ENCODE results near the gene QRICH2. TPM values are rescaled to one million over a fixed set of nuclear protein-coding genes. Genes with fewer than 3 reads are reported as not detected.

The QRICH2 gene
- total and polyA plus RNA-seq, 7 donors: 0.69 to 5.0 (median 2.5) TPM

- intact Hi-C loops (cut with DNase I): no loop called here
- Histone ChIP-seq H3K27me3 (no peaks in the 10 kb centered on the region), H3K9me3 (no peaks in the 10 kb centered on the region), H3K4me3 (no peak overlapping the region), H3K4me1 (peaks cover 0 to 21% (median 6%) of the 10 kb centered on the region in 4 donors), H3K36me3 (no peaks in the 10 kb centered on the region), H3K27ac (peak overlapping the region in 1 of 4 donors; percentile 15)
- WGBS, 2 donors: 84 to 89% methylated on average over 23 of the region's 23 CpGs
- TF ChIP-seq EP300 (IDR thresholded peaks at IDR 0.05) (no peak), POLR2A (IDR thresholded peaks at IDR 0.05) (no peak), POLR2AphosphoS5 (IDR thresholded peaks at IDR 0.05) (no peak), CTCF (IDR thresholded peaks at IDR 0.05) (no peak)
- no peak for DNase-seq
These were observed 26.3 kb downstream of the QRICH2 start for GRCh38 chr17:76281573-76282371.

- intact Hi-C loops (cut with DNase I): no loop called here
- Histone ChIP-seq H3K27me3 (no peaks in the 10 kb centered on the region), H3K4me1 (peaks cover 0 to 21% (median 6%) of the 10 kb centered on the region in 4 donors), H3K27ac (no peak overlapping the region), H3K9me3 (no peaks in the 10 kb centered on the region), H3K4me3 (no peak overlapping the region), H3K36me3 (no peaks in the 10 kb centered on the region)
- WGBS, 2 donors: 95 to 96% methylated on average over 15 of the region's 15 CpGs
- no peak for TF ChIP-seq POLR2A (IDR thresholded peaks at IDR 0.05)
- TF ChIP-seq POLR2AphosphoS5 (IDR thresholded peaks at IDR 0.05): no peak
- no peak for TF ChIP-seq EP300 (IDR thresholded peaks at IDR 0.05)
- TF ChIP-seq CTCF (IDR thresholded peaks at IDR 0.05): no peak
- DNase-seq: no peak
These were observed 27.4 kb downstream of the QRICH2 start for GRCh38 chr17:76280650-76281049.

- TF ChIP-seq CTCF (IDR thresholded peaks at IDR 0.05) (peak in 1 of 4 experiments; percentile 9), EP300 (IDR thresholded peaks at IDR 0.05) (no peak)
- H3K36me3 ChIP-seq: no peaks in the 10 kb centered on the region
- no peaks in the 10 kb centered on the region for H3K9me3 ChIP-seq
- WGBS, 2 donors: 88% methylated on average over 15 of the region's 15 CpGs
- no peak for DNase-seq
- H3K27me3 ChIP-seq: no peaks in the 10 kb centered on the region
- peaks cover 0 to 21% (median 6%) of the 10 kb centered on the region in 4 donors for H3K4me1 ChIP-seq
- H3K27ac ChIP-seq: no peak overlapping the region
- intact Hi-C loops (cut with DNase I): loop anchor here (1.0 to 5.0 kb wide), 3 partner anchors 98 to 278 kb away; partner anchors contain the start of gene CDK3
- no peak overlapping the region for H3K4me3 ChIP-seq
These were observed 28.3 kb downstream of the QRICH2 start for GRCh38 chr17:76279742-76280287.

- H3K27ac ChIP-seq: no peak overlapping the region
- peaks cover 0 to 21% (median 6%) of the 10 kb centered on the region in 4 donors for H3K4me1 ChIP-seq
- no peaks in the 10 kb centered on the region for H3K27me3 ChIP-seq
- no peak for TF ChIP-seq EP300 (IDR thresholded peaks at IDR 0.05)
- TF ChIP-seq POLR2AphosphoS5 (IDR thresholded peaks at IDR 0.05): peak in 2 of 4 donors; percentile 20 to 40
- peak; percentile 93 to 98 (median 95) for TF ChIP-seq CTCF (IDR thresholded peaks at IDR 0.05)
- H3K4me3 ChIP-seq: no peak overlapping the region
- intact Hi-C loops (cut with DNase I): loop anchor here (1.0 to 5.0 kb wide), 3 partner anchors 97 to 277 kb away; partner anchors contain the start of gene CDK3
- 47 to 66% methylated on average over 28 of the region's 28 CpGs for WGBS, 2 donors
- H3K36me3 ChIP-seq: no peaks in the 10 kb centered on the region
- H3K9me3 ChIP-seq: no peaks in the 10 kb centered on the region
- peak; percentile 94 for DNase-seq
These were observed 28.9 kb downstream of the QRICH2 start for GRCh38 chr17:76278952-76279741.
